HG03460 (cell line): Measurements from ENCODE around the gene TMED3.
"Not testable (repeated sequence)": the region's sequence is repeated elsewhere in the genome, so short reads cannot be mapped to it uniquely, and the experiment has no call there.

Experiments
- ATAC-seq: cut with Tn5 transposase; IDR thresholded peaks from one replicate; pipeline ENCODE4 v1.9.1; 2021; ENCODE audit not compliant: unreplicated experiment

TMED3 gene

DNA sequence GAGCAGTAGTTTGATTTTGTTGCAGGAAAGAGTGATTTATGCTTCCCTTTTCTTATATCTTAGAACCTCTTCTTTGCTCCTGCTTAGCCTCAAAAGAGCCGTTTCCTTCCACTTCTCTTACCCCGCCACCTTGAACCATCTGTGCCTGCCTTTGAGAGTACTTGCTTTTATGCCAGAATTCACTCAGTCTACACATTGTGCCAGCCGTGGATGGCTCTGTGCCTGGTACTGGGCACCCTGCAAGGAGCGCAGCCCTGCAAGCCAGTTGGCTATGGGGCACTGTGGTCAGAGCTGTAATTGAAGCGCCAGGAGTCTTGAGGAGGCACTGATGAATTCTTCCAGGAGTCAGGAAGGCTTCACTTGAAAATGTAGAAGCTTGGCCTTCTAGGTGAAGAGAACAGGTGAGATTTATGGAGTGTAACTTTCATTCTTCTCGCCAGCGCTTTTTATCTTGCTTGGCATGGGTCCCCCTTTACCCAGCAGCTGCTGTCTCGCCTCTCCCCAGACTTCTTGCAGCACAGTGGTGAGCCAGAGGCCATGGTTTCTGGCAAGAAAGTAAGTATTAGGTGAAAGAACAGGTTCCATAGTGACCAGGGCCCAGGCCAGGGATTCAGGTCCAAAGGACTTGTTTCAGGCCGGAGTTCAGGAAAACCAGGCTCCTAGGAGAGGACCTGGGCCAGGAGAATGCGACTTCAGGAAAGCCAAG is 4.9 kb downstream of the TMED3 start:
- ATAC-seq: no peak

DNA sequence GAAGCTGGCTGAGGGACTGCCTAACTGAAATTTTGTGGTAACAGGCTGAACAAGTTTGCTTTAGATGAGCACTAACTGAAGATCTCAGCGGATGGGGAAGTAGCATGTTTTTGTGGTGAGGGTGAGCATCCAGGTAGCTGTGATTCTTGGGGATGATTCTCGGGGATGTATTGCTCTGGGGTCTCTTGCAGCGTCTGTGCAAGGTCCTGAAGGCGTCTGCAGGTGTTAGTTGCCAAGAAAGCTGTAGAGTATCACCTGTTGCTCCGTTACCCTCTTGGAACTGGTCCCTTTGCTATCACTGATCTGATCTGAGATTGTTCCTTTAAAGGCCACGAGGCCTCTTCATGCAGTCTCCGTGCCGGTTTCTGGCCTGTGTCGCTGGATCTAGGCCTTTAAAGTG is 6.0 kb downstream of the TMED3 start:
- no peak for ATAC-seq

DNA sequence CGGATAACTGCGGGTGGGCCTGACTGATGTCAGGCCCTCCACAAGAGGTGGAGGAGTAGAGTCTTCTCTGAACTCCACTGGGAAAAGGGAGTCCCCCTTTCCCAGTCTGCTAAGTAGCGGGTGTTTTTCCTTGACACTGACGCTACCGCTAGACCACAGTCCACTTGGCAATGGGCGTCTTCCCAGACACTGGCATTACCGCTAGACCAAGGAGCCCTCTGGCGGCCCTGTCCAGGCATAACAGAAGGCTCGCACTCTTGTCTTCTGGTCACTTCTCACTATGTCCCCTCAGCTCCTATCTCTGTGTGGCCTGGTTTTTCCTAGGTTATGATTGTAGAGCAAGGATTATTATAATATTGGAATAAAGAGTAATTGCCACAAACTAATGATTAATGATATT is 9.1 kb downstream of the TMED3 start:
- not testable (repeated sequence) for ATAC-seq

DNA sequence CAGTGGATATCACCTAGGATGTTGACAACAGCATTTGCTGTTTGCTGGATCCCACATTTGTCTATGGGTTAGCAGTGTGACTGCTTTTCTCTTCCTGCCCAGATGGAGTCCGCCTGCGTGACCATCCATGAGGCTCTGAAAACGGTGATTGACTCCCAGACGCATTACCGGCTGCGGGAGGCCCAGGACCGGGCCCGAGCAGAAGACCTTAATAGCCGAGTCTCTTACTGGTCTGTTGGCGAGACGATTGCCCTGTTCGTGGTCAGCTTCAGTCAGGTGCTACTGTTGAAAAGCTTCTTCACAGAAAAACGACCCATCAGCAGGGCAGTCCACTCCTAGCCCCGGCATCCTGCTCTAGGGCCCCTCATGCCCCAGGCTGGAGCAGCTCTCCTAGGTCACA is 11.0 kb downstream of the TMED3 start:
- no peak for ATAC-seq

GRCh38 chr15:79322306-79322705 is 11.4 kb downstream of the TMED3 start:
- ATAC-seq: no peak

GRCh38 chr15:79322945-79323344 is 12.0 kb downstream of the TMED3 start:
- ATAC-seq: no peak

DNA sequence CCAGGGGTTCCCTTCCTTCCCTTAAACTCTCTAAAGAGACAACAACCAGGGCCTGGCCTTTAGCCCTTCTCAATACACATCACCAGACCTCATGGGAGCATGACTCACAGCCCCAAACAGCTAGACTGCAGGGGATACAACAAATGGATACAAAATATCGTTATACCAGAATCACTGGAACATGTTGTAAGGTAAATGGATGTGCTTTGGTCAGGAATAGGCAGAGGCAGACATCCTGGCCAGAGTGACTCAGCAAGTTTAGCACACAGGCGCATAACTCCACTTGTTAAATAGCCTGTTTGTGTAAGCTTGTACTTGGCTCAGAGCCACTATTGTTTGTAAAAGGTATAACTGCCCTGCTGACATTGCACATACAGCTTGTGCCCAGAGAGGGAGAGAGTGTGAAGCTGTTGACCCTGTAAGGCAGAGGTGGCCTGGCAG is 18.3 kb downstream of the TMED3 start:
- no peak for ATAC-seq

DNA sequence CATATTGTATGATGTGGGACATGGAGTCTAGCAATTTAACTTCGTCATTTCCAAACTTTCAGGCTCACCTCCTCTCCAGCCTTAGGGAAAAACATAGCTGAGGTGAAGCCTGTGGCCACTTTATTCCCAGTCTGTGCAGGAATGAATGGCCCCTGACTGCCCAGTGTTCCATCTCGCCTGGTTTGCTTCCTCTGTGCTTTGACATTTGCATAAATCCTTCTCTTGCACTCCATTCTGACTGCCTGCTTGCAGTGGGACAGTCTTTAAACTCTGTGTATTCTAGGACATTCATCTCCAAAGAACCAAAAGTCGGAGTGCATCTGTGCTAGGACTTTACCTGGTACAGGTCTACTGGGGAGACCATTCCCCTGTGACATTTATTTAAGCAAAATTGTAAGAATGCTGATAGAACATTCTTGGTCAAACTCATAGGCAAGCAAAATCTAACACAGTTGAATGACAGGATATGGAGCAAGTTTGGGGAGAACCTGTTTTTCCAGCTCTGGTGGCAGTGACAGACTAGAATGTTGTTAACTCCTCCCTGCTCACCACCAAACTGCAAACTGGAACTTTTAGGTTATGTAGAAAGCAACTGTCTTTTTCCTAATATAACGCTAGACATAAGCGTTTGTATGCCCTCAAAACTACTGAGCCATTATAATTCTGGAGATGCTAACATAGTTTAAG is 22.1 kb downstream of the TMED3 start:
- ATAC-seq: no peak

DNA sequence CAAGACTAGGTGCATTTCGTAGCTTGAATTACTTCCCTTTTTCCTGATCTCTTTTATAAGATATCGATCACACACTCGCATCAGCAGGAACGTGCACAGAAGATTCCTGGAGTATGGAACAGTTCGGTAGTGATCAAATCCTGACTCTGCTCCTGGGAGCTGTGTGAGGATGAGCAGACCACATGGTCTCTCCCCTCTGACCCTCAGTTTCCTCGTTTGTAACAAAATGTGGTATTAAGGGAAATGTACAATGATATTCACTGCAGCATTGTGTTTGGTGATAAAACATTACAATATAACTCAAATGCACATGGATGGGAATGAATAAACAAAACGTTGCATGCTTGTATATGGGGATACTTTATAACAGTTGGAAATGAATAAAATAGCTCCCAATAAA is 26.7 kb downstream of the TMED3 start:
- no peak for ATAC-seq

DNA sequence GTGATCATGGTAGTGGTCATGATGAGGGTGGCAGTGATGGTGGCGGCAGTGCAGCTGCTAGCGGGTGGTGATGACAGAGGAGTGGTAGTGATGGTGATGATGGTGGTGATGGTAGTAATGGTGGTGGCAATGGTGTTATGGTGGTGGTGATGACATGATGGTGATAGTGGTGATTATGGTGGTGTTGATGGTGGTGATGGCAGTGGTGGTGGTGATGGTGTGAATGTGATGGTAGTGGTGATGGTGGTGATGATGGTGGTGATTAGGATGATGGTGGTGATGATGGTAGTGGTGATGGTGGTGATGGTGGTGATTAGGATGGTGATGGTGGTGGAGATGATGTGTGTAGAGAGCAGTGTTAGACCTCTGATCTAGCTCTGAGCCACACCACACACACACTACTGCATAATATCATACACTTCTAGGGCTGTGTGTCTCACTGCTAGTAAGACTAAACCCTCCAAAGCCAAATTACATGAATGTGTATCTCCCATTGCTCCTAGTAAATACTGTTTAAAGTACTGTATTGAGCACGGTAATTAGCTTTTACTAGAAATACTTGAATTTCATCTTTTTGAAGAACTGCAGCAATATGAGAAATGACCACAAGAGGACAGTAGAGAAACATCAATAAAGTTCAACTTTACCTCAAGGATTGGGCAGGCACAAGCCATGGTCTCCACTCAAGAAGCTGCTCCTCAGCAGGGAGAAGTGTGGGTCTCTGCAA is 28.8 kb downstream of the TMED3 start:
- ATAC-seq: no peak

- ATAC-seq: no peak
These were observed 29.3 kb downstream of the TMED3 start for GRCh38 chr15:79340315-79340602.

GRCh38 chr15:79341396-79341795 is 30.5 kb downstream of the TMED3 start:
- ATAC-seq: no peak

DNA sequence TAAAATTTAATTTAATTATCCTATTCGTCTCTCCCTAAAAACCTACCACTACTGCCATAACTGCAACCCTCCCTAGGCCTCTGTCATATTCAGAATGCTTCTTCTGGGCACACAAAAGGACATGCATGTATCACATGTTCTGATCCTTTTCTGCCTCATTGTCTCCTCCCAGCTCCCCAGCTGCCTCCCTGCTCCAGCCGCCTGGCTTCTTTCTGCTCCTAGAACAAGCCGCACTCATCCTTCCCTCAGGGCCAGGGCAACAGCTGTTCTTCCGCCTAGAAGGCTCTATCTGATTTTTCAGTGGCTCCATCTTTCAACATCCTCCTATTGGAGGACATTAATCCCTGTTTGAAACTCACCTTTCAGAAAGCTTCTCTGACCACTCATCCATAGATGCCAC is 38.6 kb downstream of the TMED3 start:
- no peak for ATAC-seq

- ATAC-seq: no peak
These were observed 41.3 kb downstream of the TMED3 start for GRCh38 chr15:79352206-79352605.

DNA sequence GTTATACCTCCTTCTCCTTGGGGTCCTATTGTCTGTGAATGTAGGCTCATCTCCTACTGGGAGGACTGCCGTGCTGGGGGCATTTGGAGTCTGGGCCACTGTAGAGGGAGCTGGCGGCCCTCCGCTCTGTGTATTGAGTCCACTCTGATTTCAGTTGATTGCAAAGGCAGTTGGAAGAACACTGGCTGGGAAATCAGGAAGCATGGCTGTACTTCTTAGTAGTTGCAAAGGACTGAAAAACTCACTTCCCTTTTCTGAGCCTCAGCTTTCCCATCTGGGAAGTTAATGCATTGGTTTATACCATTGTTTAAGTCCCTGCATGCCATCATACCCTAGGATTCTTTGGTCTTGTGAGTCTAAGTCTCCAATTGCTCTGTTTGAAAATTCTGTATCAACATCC is 46.7 kb downstream of the TMED3 start:
- ATAC-seq: no peak

- no peak for ATAC-seq
These were observed 47.2 kb downstream of the TMED3 start for GRCh38 chr15:79358069-79358468.

GRCh38 chr15:79364571-79365240 is 53.8 kb downstream of the TMED3 start:
- ATAC-seq: no peak

DNA sequence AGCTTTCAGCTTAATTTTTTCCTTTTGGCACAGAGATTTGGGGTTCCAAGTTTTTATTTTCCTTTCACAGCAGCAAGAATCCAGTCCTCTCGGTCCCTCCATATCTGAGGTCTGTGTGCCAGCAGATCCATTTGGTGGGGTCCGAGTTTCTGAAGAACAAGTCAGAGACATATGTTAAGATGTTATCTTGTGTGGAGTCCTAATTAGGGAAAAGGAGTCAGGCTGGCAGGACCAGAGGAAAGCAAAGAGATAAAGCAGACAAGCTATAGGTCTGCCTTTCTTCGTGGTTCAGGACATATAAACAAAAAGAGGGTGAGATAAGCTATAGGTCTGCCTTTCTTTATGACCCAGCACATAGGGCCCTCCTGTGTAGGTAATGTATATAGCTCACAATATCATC is 54.9 kb downstream of the TMED3 start:
- no peak for ATAC-seq

GRCh38 chr15:79366691-79367090 is 55.8 kb downstream of the TMED3 start:
- no peak for ATAC-seq

DNA sequence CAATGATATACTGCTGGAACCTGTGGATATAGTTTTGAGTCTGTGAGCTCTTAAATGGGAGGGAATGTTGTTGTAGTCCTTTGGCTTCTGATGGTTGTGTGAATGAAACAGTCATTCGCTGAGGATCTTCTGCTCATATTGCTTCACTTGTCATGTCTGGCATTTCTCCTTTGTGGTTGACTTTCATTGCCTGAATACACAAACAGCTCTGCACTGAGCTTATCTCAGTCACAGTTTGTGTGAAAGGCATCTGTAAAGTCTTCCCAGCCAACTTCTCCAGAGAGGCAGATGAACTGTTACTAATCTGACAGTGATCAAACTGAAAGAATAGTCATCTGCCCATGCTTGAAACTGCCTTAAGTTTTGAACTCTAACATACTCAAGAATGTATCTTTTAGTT is 59.8 kb downstream of the TMED3 start:
- no peak for ATAC-seq

- no peak for ATAC-seq
These were observed 60.7 kb downstream of the TMED3 start for GRCh38 chr15:79371591-79371990.

GRCh38 chr15:79372428-79372827 is 61.5 kb downstream of the TMED3 start:
- no peak for ATAC-seq
